Measurements from ENCODE around the gene DSTN.

DNA sequence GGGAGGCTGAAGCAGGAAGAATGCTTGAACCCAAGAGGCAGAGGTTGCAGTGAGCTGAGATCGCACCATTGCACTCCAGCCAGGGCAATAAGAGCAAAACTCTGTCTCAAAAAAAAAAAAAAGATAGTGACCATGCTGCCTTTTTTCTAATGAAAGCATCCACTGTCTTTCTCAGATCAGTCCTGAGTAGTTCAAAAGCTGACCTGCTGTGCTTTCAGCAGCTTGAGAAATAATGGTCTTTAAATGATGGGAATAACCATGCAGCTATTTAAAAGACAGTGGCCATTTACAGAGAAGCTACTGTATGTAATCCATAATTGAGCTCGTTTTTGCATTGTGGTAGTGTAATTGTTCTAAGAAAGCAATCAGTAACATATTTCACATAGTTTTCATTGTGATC, 36.1 kb downstream of the DSTN start:
- TF ChIP-seq POLR2AphosphoS5 (IDR thresholded peaks at IDR 0.05; ENCODE audit: insufficient read depth in 1 of 2, low read depth in 1 of 2): no peak
- TF ChIP-seq POLR2A (IDR thresholded peaks at IDR 0.05): no peak
- TF ChIP-seq, protein P1, sequence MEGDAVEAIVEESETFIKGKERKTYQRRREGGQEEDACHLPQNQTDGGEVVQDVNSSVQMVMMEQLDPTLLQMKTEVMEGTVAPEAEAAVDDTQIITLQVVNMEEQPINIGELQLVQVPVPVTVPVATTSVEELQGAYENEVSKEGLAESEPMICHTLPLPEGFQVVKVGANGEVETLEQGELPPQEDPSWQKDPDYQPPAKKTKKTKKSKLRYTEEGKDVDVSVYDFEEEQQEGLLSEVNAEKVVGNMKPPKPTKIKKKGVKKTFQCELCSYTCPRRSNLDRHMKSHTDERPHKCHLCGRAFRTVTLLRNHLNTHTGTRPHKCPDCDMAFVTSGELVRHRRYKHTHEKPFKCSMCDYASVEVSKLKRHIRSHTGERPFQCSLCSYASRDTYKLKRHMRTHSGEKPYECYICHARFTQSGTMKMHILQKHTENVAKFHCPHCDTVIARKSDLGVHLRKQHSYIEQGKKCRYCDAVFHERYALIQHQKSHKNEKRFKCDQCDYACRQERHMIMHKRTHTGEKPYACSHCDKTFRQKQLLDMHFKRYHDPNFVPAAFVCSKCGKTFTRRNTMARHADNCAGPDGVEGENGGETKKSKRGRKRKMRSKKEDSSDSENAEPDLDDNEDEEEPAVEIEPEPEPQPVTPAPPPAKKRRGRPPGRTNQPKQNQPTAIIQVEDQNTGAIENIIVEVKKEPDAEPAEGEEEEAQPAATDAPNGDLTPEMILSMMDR (IDR thresholded peaks at IDR 0.05): no peak
